ENCODE data around the gene KRTAP4-5.
A peak's percentile ranks its signal among the peaks of the same experiment; 100 is the strongest.
"Not testable (repeated sequence)": the region's sequence is repeated elsewhere in the genome, so short reads cannot be mapped to it uniquely, and the experiment has no call there.

KRTAP4-5 gene

GRCh38 chr17:41149652-41149985 lies at the start of gene KRTAP4-5:
Gene KRTAP4-5 (minus strand): TSS chr17:41149825. CDS start chr17:41149767, 58 bp downstream.
- no peak for DNase-seq (ENCODE audit: low read depth)

GRCh38 chr17:41196068-41196467 lies 46.4 kb upstream of the KRTAP4-5 start:
- no peak for DNase-seq (ENCODE audit: low read depth)

GRCh38 chr17:41190328-41190727 lies 40.7 kb upstream of the KRTAP4-5 start:
- no peak for DNase-seq (ENCODE audit: low read depth)

- not testable (repeated sequence) for DNase-seq (ENCODE audit: low read depth)
These were observed 40.3 kb upstream of the KRTAP4-5 start, which contains the start of gene KRTAP9-1 for GRCh38 chr17:41189837-41190318. Gene KRTAP9-1 (plus strand): TSS chr17:41189887. CDS start chr17:41189887, 0 bp downstream.

DNA sequence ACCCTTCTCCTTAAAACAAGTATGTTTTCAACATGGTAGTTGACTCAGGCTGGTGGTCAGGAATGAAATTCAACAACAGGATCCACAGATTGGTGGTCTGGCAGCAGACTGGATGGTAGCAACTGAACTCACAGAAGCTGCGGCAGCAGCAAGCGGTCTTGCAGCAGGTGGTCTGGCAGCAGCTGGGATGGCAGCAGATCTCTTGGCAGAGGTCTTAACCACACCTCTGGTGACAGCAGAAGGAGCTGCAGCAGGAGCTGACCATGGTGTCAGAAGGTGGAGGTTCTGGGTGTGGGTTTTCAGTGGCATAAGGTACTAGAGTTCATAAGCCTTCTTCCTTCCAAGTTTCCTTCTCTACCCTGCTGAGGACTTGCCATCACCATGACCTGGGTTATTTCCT lies 37.2 kb upstream of the KRTAP4-5 start:
- no peak for DNase-seq (ENCODE audit: low read depth)

- DNase-seq (ENCODE audit: low read depth) = no peak
These were observed 35.4 kb upstream of the KRTAP4-5 start for GRCh38 chr17:41185001-41185400.

- no peak for DNase-seq (ENCODE audit: low read depth)
These were observed 34.9 kb upstream of the KRTAP4-5 start, which contains the start of gene KRTAP4-1 for GRCh38 chr17:41184480-41184961. Gene KRTAP4-1 (minus strand): TSS chr17:41184911. CDS start chr17:41184854, 57 bp downstream.

DNA sequence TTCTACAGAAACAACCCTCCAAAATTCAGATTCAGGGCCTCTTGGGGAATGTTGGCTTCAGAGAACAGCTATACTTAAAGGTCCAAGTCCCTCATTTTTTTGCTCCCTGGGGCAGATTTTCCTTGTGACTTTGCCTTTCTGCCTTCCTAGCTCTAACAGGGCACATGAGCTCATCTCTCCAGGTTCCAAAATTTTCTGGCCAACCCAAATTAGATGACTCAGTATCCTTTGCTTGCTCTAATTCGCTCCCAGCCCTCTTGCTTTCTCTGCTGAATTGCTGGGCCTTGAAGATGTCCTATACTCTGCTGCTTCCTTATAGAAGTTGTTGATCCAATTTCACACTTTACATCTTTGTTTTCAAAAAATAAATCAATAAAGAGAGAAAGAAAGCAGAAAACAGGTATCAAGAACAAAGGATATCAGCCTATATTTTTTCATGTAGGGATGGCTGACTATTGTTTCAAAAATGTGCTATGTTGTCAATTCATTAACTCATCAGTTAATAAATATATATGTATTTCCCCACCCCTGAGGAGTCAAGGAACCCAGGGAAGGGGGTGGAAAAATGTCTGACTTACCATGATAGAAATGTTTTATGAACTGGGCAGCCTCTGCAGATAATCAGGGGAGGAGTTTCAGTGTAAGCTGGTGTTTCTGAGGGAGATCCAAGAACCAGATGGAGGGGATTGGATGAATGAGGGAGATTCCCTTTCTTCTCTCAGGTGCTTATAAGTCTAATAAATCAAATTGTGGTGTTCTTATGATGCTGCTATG lies 29.4 kb upstream of the KRTAP4-5 start:
- DNase-seq (ENCODE audit: low read depth) = peak; percentile 28

DNA sequence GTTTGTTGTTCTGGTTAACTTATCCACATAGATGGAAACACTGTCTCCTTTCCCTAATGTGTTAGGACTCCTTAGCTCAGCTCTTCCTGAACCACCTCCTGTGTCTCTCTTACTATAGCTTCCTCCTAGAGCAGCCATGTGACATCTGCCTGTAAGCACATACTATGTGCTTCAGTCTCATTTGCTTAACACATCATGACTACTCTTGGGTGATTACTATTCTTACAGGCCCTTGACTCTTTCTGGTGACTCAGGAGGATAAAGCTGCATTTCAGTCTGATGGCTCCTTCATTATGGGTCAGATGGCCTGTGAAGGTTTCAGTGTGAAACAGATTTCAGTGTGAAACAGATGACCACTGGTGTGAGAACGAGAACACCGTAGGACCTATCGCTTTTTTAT lies 28.7 kb upstream of the KRTAP4-5 start:
- peak; percentile 27 for DNase-seq (ENCODE audit: low read depth)

- no peak for DNase-seq (ENCODE audit: low read depth)
These were observed 28.2 kb upstream of the KRTAP4-5 start, which contains the start of gene KRTAP4-2 for GRCh38 chr17:41177727-41178271. Gene KRTAP4-2 (minus strand): TSS chr17:41178221. CDS start chr17:41178164, 57 bp downstream.

DNA sequence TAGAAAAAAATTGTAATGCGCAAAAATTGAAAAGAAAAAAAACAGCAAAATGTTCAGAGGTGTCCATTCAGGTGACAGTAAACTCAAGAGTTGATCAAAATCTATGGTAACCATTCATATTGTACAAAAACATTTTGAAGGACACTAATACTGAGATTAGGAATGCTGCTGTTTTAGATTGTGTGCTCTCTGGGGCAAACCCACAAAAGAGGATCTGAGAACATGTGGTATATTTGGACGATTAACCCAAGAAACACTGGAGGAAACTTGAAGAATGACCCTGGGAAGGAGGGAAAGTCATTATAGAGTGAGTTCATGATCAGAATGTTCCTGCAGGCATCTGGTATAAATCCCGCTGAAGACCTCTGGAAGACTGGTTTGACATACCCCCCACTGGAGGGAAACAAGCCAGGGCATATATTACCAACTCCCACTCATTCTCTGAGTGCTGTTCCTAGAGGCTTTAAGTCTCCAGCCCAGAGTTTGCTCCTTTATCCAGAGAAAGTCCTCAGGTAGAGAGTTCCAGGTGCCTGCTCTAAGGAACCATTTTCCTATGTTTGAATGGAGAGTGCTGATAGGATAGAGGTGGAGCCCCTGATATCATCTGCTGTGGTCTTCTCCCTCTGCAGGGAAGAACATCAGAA lies 27.2 kb upstream of the KRTAP4-5 start:
- no peak for DNase-seq (ENCODE audit: low read depth)

DNA sequence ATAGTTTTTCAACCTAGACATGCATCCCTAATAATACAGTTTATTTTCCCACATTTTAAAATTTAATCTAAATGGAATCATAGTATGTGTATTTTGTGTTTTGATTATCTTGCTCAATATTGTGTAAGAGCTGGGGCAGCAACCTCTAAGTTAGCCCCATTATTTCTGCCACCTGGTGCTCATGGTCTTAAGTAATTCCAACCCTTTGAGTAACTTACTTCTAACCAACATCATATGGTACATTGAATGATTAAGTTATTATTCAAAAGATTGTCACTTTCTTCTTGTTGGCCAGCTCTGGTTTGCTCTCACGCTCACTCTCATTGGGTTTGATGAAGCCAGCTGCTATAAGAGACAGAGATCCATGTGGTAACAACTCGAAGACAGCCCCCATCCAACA lies 22.3 kb upstream of the KRTAP4-5 start:
- DNase-seq (ENCODE audit: low read depth) = no peak

DNA sequence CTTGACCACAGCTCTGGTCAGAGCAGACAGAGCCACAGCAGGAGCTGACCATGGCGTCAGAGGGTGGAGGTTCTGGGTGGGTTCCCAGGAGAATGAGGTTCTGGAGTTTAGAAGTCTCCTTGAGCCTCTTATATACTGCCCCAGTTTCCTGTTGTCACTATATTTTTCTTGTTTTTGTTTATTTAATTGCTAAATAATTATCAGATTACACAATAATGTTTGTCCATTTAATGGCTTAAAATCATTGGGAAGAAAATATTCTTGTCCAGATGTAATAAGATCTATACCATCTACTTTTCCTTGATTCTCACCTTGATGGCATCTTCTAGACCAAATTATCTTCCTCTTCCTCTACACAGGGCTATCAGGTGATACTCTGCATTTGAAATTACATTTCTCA lies 18.5 kb upstream of the KRTAP4-5 start, which contains the start of gene KRTAP4-3:
KRTAP4-3 (minus strand) TSS at position 101 of the 400 bp plus-strand sequence; CDS start at position 52, 49 bp downstream.
- DNase-seq (ENCODE audit: low read depth) = no peak

- DNase-seq (ENCODE audit: low read depth) = no peak
These were observed 17.9 kb upstream of the KRTAP4-5 start for GRCh38 chr17:41167561-41167960.

DNA sequence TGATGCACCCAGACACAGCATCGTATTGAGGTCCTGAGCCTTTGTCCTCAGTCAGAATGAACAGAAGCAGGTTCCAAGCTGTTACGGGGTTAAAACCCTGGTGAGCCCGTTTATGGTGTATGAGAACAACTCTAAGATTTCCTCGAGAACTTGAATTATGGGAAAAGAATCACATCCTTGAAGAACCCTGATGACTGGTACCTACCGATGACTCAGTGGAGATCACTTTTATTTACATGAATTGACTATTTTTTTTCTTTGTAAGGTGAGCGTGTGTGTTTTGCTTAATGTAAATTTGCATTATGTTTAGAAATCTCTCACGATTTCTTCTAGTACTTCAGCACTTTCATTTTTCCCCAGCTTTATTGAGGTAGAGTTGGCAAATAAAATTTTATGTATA lies 14.2 kb upstream of the KRTAP4-5 start:
- no peak for DNase-seq (ENCODE audit: low read depth)

- no peak for DNase-seq (ENCODE audit: low read depth)
These were observed 11.0 kb upstream of the KRTAP4-5 start, which contains the start of gene KRTAP4-4 for GRCh38 chr17:41160648-41161047. Gene KRTAP4-4 (minus strand): TSS chr17:41160748. CDS start chr17:41160691, 57 bp downstream.

DNA sequence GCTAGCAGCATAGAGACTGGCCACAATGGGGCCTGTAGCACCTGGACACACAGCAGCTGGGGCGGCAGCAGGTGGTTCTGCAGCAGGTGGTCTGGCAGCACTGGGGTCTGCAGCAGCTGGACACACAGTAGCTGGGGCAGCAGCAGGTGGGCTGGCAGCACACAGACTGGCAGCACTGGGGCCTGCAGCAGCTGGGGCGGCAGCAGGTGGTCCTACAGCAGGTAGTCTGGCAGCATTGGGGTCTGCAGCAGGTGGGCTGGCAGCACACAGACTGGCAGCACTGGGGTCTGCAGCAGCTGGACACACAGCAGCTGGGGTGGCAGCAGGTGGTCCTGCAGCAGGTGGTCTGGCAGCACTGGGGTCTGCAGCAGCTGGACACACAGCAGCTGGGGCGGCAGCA lies 10.6 kb upstream of the KRTAP4-5 start:
- not testable (repeated sequence) for DNase-seq (ENCODE audit: low read depth)

DNA sequence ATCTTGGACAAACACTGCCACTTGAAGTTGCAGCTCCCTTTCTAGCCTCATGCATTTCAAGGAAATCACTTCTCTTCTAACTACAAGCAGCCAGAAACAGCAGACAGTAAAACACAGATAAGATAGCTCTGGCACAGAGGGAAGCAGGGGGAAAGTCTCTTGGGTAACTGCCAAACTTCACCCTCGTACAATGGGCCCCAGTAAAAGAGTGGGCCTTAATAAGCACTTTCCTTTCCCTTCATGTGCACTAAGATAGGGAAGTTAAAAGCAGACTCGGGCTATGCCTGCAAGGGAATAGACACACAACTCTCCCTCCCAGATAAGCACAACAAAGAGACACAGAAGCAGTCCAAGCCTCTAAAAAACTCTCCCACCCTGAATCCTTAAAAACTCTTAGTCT lies 4.2 kb upstream of the KRTAP4-5 start:
- no peak for DNase-seq (ENCODE audit: low read depth)

DNA sequence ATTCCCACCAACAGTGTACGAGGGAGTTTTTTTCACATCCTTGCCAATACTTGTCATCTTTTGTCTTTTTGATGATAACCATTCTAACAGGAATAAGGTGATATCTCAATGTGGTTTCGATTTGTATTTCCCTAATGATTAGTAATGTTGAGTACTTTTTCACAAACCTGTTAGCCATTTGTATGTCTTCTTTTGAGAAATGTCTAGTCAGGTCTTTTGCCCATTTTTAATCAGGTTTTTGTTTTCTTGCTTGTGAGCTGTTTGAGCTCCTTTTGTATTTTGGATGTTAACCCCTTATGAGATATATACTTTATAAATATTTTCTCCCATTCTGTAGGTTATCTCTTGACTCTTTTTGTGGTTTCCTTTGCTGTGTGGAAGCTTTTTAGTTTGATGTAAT lies 1.9 kb upstream of the KRTAP4-5 start:
- DNase-seq (ENCODE audit: low read depth) = no peak

GRCh38 chr17:41150026-41150425 lies 401 bp upstream of the KRTAP4-5 start:
- no peak for DNase-seq (ENCODE audit: low read depth)

GRCh38 chr17:41148971-41149651 lies 514 bp downstream of the KRTAP4-5 start:
- DNase-seq (ENCODE audit: low read depth) = not testable (repeated sequence)

All from GM04503 (cell line).